Endometrial microvascular endothelial cells (primary cell): ENCODE data around the gene TRMT6. TPM values are rescaled to one million over a fixed set of nuclear protein-coding genes. Genes with fewer than 3 reads are reported as not detected.

Experiments
- in situ Hi-C: cut with HindIII; loops from 2 replicates; pipeline ENCODE4 v1.10.0; 2017; ENCODE audit warnings: low sequenced_read_pairs, low pct_unique_long_range_greater_than_20kb; ENCODE audit errors: inconsistent ontology term
- total RNA-seq: library from RNA; depleted of rRNA; stranded (reverse); fragments of >200 nt; gene quantifications from one replicate; pipeline ENCODE4 v1.2.3, GENCODE V29; 2015; ENCODE audit errors: inconsistent ontology term

The TRMT6 gene
- total RNA-seq, 1 donor from 2014 or later, result 10.2 TPM

DNA sequence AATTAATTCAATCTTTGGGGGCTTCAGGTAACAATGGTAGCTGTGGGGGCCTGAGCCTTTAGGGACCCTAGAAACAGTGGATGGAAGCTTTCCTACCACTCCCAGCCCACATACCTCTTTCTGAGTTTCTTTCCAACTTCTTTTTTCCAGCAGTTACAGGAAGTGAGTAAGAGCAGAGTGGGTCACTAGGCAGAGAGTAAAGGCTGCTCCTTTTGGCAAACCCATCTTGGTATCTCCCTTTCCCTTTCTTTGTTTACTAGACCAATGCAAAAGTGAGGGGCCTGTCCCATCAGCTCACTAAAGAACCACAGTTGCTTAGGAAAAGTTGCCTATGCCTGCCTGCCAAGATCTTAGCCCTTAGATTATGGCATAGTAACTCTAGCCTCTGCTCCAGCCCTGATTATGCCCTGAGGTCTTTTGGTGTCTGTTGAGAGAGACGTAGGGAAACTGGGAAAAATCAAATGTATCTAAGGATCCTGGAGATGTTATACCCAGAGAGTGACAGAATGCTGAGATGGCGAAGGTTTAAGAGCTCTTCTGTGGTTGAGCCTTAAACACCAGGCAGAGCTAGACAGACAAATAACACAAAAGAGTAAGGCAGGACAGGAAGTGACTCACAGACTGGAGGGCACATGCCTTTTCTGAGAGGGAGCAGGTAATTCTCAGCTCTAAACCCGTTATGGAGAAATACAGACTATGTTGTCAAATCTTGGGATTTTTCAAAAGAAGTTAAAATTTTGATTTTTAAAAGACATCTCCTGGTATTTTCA, 31.3 kb downstream of the TRMT6 start:
- in situ Hi-C loops, result no loop called here

DNA sequence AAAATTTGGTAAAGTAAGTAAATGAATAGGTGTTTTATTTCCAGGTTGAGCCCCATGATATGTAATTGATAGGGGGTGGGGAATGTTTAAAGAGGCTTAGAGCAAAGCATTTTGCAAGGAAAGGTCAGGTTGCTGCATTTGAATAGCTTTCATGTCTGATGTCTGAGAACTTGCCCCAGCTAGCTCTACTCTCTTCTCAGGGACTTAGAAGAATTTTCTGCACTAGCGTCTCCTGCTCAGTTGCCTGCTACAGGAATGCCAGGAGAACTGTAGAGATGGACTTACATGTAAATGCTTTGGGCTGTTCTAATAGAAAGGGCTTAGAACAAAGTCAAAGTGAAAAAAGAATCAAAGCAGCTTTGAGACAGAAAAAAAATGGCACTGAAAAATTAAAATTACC, 35.5 kb downstream of the TRMT6 start:
- in situ Hi-C loops, result no loop called here

DNA sequence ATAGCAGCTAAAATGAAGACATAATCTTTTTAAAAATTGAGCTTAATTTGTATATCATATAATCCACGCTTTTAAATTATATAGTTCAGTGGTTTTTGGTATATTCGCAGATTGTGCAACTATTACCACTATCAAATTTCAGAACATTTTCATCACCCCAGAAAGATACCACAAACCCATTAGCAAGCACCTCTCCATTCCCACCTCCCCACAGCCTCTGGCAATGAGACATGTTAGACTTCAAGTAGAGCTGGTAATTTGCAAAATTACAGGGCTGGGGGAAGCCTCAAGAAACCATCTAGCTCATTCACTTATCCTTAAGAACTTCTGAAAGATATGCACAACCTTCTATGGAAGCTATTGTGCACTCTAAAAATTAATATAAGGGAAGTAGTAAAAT, 37.2 kb downstream of the TRMT6 start:
- in situ Hi-C loops, result no loop called here

DNA sequence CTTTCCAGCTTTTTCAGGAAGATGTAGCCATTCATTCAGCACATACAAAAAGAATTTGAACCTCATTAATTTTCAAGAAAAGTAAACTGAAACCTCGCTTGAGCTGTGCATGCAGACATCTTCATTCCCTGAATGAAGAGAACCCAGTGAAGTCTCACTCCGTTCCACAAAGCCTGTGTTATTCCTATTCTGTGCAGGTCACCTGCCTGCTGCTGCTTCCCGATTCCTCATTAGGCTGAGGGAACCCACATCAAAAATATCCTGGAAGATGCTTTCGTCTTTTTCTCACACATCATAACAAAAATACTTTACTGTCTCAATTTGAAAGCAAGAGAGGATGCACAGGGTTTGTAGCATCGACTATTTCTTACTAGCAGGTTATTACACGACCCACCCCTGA, 40.1 kb downstream of the TRMT6 start:
- in situ Hi-C loops, result no loop called here

DNA sequence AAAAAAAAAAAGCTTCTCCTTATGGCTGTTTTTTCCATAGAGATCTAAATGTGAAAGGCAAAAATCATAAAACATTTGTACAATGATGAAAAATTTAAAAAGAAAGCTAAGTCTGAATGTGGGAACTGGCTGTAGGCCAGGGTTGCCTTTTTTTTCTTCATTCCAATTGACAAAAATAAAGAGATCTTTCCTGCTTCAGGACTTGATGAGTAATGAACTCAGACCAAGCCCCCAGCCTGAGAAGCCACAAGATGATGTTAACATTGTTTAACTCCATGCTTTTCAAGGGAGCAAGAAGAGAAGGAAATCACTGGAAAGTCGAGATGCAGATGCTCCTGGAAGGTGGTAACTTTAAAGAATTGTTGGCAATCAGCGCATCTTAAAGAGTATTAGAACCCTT, 41.4 kb downstream of the TRMT6 start:
- in situ Hi-C loops, result no loop called here

DNA sequence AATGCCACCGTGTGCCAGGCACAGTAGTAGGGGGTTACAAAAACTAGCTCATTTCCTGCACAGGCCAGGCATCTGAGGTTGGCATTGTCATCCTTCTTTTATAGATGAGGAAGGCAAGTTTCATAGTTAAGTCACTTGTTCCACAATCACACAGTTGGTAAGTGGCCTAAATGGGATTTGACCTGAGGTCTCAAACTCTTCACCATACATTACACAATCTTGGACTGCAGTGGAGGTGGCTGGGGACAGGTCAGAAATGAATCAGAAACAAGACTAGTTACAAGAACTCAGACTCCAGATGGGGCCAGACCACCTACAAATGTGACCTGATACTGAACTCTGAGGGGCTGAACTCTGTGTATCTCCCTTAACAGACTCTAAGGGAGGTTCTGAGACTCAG, 49.4 kb downstream of the TRMT6 start:
- in situ Hi-C loops, result no loop called here

DNA sequence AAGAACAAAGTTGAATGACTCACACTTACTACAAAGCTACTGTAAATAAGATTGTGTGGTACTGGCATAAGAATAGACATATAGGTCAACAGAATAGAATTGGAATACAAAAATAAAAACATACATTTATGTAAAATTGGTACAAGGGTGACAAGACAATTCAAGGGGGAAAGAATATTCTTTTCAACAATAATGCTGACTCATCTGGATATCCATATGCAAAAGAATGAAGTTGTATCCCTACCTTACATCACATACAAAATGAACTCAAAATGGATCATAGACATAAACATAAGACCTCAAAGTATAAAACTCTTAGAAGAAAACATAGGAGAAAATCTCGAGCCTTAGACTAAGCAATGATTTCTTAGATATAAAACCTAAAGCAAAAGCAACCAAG, 50.9 kb downstream of the TRMT6 start:
- in situ Hi-C loops, result no loop called here

DNA sequence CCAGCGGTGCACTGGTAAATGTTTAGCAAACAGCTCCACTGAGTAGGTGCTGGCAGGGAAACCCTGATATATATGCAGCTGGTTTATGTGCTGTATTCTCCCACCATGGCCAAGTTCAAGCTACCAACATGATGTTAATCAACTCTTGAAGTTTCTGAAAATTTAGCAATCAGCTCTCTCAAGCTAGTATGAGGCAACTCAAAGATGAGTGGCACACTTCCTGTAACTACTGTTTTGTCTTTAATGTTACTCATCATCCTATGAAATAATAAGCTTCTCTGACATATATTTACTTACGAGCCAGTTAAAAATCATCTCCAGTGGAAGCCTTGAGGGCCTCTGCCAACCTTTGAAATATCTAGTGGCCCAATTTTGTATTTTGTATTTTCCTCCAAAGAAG, 54.7 kb downstream of the TRMT6 start:
- in situ Hi-C loops, result no loop called here

DNA sequence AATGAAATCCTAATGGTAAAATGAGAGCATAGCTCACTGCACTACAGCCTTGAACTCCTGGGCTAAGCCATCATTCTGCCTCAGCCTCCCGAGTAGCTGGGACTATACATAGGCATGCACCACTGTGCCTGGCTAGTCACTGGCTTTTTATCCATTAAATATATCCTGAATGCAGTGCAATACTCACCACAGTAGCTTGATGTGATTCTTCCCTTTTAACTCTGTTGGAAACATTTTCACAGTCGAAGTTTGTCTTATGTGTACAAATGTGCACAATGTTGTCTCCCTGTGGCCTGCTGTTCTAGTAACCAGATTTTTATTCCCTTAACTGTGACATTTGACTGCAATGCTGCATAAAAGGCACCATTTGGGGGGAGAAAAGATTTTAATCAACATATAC, 56.7 kb downstream of the TRMT6 start:
- in situ Hi-C loops, result no loop called here

DNA sequence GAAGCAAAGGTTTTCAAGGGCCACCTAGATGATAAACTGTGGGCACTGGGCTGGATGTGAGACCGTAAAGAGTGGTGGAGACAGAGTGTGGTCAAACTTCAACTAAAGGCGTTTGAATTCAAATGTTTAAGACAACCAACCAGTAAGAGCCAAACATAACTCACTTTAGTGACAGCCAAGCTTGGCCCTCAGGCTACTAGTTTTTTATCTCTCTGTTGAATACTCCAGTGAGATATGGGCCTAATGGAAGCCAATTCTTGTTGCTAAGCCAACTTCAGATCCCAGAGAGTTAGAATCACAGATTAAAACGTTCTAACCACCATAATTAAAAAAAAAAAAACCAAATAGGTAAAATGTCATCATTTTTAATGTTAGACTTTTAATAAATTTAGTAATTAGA, 57.3 kb downstream of the TRMT6 start:
- in situ Hi-C loops, result no loop called here

DNA sequence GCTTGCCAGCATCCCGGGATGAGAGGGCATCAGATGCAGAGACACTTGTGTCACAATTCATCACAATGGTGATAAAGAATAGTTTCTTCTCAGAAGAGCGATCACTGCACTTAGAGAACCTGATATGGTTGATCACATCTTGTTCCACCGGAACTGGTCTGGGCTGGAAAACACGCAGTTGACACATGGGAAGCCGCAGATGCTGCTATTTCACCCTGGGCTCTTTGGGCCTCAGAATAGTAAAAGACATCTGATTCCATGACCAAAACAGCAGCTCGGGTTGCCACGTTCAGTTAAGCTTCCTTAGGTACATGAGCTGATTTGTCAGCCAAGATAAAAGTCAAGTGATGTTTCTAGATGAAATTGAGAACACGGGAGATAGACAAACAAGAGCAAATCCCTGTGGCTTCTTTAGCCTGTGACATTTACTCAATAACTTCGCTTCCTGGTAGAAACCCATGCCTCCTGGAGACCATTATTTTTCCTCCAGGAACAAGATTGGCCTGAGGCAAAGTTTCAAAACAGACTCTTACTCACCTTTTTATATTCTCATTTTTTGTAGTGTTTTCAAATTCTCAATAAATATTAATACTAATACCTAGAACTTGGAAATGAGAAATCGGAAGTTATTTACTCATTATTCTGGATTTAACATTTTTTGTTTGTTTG, 59.4 kb downstream of the TRMT6 start:
- in situ Hi-C loops, result no loop called here

DNA sequence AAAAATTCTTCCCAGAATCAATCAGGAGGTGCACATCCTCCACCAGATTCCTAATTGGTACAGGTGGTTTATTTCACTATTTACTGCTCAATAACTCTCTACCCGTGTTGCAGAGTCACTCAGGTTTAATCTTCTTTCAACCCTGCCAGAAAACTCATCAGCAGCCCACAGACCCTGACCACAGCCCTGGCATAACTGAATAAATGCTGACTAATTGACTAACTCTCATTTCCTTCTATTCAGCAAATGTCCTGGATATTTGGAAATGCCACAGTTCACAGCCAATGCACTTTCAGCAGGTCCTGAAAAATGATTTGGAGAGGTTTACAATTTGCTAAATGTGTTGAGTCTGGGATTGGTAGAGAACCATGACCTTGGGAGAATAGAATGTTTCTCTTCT, 62.3 kb downstream of the TRMT6 start:
- in situ Hi-C loops, result no loop called here

DNA sequence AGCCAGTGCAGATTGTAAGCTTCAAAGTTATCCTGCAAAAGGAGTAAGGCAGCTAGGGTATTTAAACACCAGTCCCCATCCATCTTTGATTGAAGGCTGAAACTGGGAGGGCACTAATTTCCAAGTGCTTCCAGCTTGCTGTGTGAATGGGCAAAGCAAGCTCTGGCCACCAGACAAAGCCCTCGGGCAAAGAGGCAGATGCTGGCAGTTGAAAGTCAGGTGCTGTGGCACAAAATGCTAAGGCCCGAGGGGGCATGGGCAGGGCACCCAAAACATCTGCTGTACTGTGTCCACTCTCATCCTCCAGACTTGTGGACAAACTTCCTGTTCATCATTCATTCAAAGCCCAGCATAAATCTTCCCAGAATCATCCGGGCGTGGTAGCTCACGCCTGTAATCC, 62.9 kb downstream of the TRMT6 start:
- in situ Hi-C loops, result no loop called here

Other genes with a start within 250 kb of the TRMT6 start
- 0.19 TPM for gene SHLD1, start 200.1 kb downstream of the TRMT6 start, total RNA-seq
- gene CHGB, start 39.0 kb downstream of the TRMT6 start, total RNA-seq, result not detected
- gene MCM8, start 119 bp upstream of the TRMT6 start, total RNA-seq, result 14.5 TPM
- gene CRLS1, start 55.6 kb upstream of the TRMT6 start, total RNA-seq, result 50.1 TPM
- gene LRRN4, start 103.5 kb upstream of the TRMT6 start, total RNA-seq, result not detected
- 4.4 TPM for gene FERMT1, start 172.5 kb upstream of the TRMT6 start, total RNA-seq